GM12891 (cell line): ENCODE data around the gene MFSD1.

ENCODE experiments used
- PAX5 ChIP-seq: IDR thresholded peaks from 2 replicates; pipeline ENCODE4 v1.6.1; 2011; ENCODE audit warnings: low read length, moderate library complexity, mild to moderate bottlenecking; ENCODE audit not compliant: insufficient read depth, severe bottlenecking
- POLR2A ChIP-seq: IDR thresholded peaks from 2 replicates; pipeline ENCODE4 v1.6.1; 2011; ENCODE audit warnings: low read depth, low read length, control low read depth
- POLR2AphosphoS5 ChIP-seq: IDR thresholded peaks from 2 replicates; pipeline ENCODE4 v1.6.1; 2011; ENCODE audit warnings: low read depth, low read length, control low read depth
- TAF1 ChIP-seq: IDR thresholded peaks from 2 replicates; pipeline ENCODE4 v1.6.1; 2011; ENCODE audit warnings: low read depth, low read length, control low read depth

GRCh38 chr3:158827773-158828172 lies 25.9 kb downstream of the MFSD1 start:
- TF ChIP-seq POLR2A (no peak), TAF1 (no peak), POLR2AphosphoS5 (no peak), PAX5 (no peak)
